SK-N-SH treated with all-trans-retinoic acid at 6 μM for 48 hours (cell line): ENCODE results near the gene CTNND2.
"Not testable (repeated sequence)": the region's sequence is repeated elsewhere in the genome, so short reads cannot be mapped to it uniquely, and the experiment has no call there.

Experiments
- ATAC-seq: fragments of 200-7000 bp; cut with Tn5 transposase; 3 replicates; pipeline ENCODE4 v1.9.1; 2020; ENCODE audit warnings: mild to moderate bottlenecking, moderate library complexity
- ARNTL ChIP-seq: fragments of 450-650 bp; formaldehyde crosslinking; IDR thresholded peaks from 2 replicates; pipeline ENCODE4 v1.5.0; 2020; ENCODE audit warnings: low read depth, mild to moderate bottlenecking, moderate library complexity, borderline replicate concordance
- BACH2 ChIP-seq: fragments of 250-450 bp; sonication (Bioruptor Pico); IDR thresholded peaks from 2 replicates; pipeline ENCODE4 v1.9.0; 2021; ENCODE audit warnings: mild to moderate bottlenecking, borderline replicate concordance
- CSDC2 ChIP-seq: fragments of 250-450 bp; sonication (Bioruptor Pico); IDR thresholded peaks from 2 replicates; pipeline ENCODE4 v1.5.0; 2020; ENCODE audit warnings: mild to moderate bottlenecking, moderate library complexity
- CSRNP3 ChIP-seq: fragments of 250-450 bp; sonication (Bioruptor Pico); IDR thresholded peaks from 2 replicates; pipeline ENCODE4 v1.5.1; 2021; ENCODE audit warnings: mild to moderate bottlenecking, moderate library complexity
- ESRRG ChIP-seq: fragments of 250-450 bp; sonication (Bioruptor Pico); IDR thresholded peaks from 2 replicates; pipeline ENCODE4 v1.6.1; 2021; ENCODE audit warnings: mild to moderate bottlenecking
- OSR1 ChIP-seq: fragments of 250-450 bp; sonication (Bioruptor Pico); IDR thresholded peaks from 2 replicates; pipeline ENCODE4 v1.8.0; 2022; ENCODE audit warnings: moderate library complexity, mild to moderate bottlenecking, inconsistent platforms
- PATZ1 ChIP-seq: fragments of 250-450 bp; sonication (Bioruptor Pico); IDR thresholded peaks from 2 replicates; pipeline ENCODE4 v1.8.0; 2020; ENCODE audit warnings: mild to moderate bottlenecking, moderate library complexity, borderline replicate concordance
- PPARA ChIP-seq: fragments of 250-450 bp; sonication (Bioruptor Pico); IDR thresholded peaks from 2 replicates; pipeline ENCODE4 v1.5.0; 2020; ENCODE audit warnings: mild to moderate bottlenecking, borderline replicate concordance
- RARB ChIP-seq: fragments of 250-450 bp; sonication (Bioruptor Pico); IDR thresholded peaks from 2 replicates; pipeline ENCODE4 v1.8.0; 2021; ENCODE audit warnings: mild to moderate bottlenecking, moderate library complexity
- SNAI2 ChIP-seq: fragments of 250-450 bp; sonication (Bioruptor Pico); IDR thresholded peaks from 2 replicates; pipeline ENCODE4 v1.5.0; 2020; ENCODE audit warnings: mild to moderate bottlenecking, moderate library complexity
- TCF4 ChIP-seq: fragments of 250-450 bp; sonication (Bioruptor Pico); IDR thresholded peaks from 2 replicates; pipeline ENCODE4 v1.8.0; 2021; ENCODE audit warnings: mild to moderate bottlenecking, moderate library complexity, borderline replicate concordance
- TOX ChIP-seq: fragments of 250-450 bp; sonication (Bioruptor Pico); IDR thresholded peaks from 2 replicates; pipeline ENCODE4 v1.8.0; 2021; ENCODE audit warnings: mild to moderate bottlenecking, moderate library complexity, borderline replicate concordance
- TSHZ2 ChIP-seq: fragments of 250-450 bp; sonication (Bioruptor Pico); IDR thresholded peaks from 2 replicates; pipeline ENCODE4 v1.5.0; 2020; ENCODE audit warnings: mild to moderate bottlenecking, moderate library complexity
- ZC3H10 ChIP-seq: fragments of 250-450 bp; sonication (Bioruptor Pico); IDR thresholded peaks from 2 replicates; pipeline ENCODE4 v1.5.1; 2021; ENCODE audit warnings: mild to moderate bottlenecking, moderate library complexity
- ZFP3 ChIP-seq: fragments of 250-450 bp; sonication (Bioruptor Pico); IDR thresholded peaks from 2 replicates; pipeline ENCODE4 v1.5.0; 2020; ENCODE audit warnings: mild to moderate bottlenecking, moderate library complexity
- ZNF565 ChIP-seq: fragments of 450-650 bp; formaldehyde crosslinking; conservative IDR thresholded peaks from 2 replicates; pipeline ENCODE4 v1.5.0; 2020; ENCODE audit warnings: low read depth, mild to moderate bottlenecking, moderate library complexity
- ZNF70 ChIP-seq: fragments of 450-650 bp; formaldehyde crosslinking; IDR thresholded peaks from 2 replicates; pipeline ENCODE4 v1.5.0; 2020; ENCODE audit warnings: mild to moderate bottlenecking, moderate library complexity
- ZNF8 ChIP-seq: fragments of 450-650 bp; formaldehyde crosslinking; IDR thresholded peaks from 2 replicates; pipeline ENCODE4 v1.5.0; 2020; ENCODE audit warnings: mild to moderate bottlenecking, moderate library complexity
- TF ChIP-seq, protein P1 (sequence below): fragments of 250-450 bp; sonication (Bioruptor Pico); IDR thresholded peaks from 2 replicates; pipeline ENCODE4 v1.5.1; 2020; ENCODE audit warnings: low read depth, mild to moderate bottlenecking, moderate library complexity
- TF ChIP-seq, protein P2 (sequence below): fragments of 250-450 bp; sonication (Bioruptor Pico); IDR thresholded peaks from 2 replicates; pipeline ENCODE4 v1.8.0; 2021; ENCODE audit warnings: low read depth, mild to moderate bottlenecking, moderate library complexity, borderline replicate concordance

The CTNND2 gene

DNA sequence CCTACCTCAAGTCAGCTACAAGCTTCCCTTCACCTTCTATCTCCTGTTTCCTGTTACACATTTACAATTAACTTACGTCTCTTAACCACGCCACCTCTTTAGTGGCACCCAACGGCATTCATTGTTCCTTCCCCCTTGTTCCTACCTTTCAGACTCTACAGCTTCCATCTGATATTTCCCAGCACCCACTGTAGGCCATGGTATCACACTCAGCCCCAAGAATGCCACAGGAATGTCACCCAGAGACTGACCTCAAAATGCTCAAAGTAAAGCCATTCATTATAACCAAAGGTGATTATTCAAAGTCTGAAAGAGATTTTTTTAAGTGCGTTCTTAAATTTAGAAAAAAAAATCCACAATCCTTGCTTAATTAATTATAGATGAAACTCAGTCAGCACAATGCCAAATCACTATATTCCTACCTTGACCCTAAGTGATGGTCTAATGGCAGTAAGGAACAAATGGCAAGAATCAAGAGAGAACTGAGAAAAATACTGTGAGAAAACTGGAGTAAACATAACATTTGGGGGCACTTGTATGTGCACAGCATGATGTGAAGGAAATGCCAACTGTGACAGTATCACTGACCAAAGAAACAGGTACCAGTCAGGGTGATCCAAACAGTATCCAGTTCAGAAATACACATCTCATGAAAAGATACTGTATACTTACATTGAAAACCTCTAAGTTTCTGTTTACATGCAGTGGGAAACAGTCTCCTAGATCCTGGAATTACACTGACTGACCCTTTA is 52.1 kb downstream of the CTNND2 start:
- ATAC-seq: no peak
- TF ChIP-seq BACH2 (CRISPR knock-in tag): no peak
- TF ChIP-seq ZNF8: no peak
- no peak for TF ChIP-seq RARB
- no peak for TF ChIP-seq ZNF70 (CRISPR knock-in tag)
- no peak for TF ChIP-seq OSR1 (CRISPR knock-in tag)
- no peak for TF ChIP-seq ZC3H10 (CRISPR knock-in tag)
- no peak for TF ChIP-seq SNAI2

GRCh38 chr5:11851416-11851815 is 52.8 kb downstream of the CTNND2 start:
- TF ChIP-seq PPARA (CRISPR knock-in tag): no peak
- no peak for TF ChIP-seq CSDC2 (CRISPR knock-in tag)
- TF ChIP-seq RARB: no peak
- TF ChIP-seq ESRRG: no peak
- no peak for TF ChIP-seq ZNF70 (CRISPR knock-in tag)
- no peak for TF ChIP-seq TOX
- no peak for TF ChIP-seq PATZ1
- no peak for TF ChIP-seq TSHZ2
- no peak for TF ChIP-seq TCF4 (CRISPR knock-in tag)
- TF ChIP-seq CSRNP3 (CRISPR knock-in tag): no peak
- TF ChIP-seq SNAI2: no peak
- no peak for TF ChIP-seq ARNTL (CRISPR knock-in tag)
- TF ChIP-seq, protein P1, sequence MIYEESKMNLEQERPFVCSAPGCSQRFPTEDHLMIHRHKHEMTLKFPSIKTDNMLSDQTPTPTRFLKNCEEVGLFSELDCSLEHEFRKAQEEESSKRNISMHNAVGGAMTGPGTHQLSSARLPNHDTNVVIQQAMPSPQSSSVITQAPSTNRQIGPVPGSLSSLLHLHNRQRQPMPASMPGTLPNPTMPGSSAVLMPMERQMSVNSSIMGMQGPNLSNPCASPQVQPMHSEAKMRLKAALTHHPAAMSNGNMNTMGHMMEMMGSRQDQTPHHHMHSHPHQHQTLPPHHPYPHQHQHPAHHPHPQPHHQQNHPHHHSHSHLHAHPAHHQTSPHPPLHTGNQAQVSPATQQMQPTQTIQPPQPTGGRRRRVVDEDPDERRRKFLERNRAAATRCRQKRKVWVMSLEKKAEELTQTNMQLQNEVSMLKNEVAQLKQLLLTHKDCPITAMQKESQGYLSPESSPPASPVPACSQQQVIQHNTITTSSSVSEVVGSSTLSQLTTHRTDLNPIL: no peak
- TF ChIP-seq, protein P2, sequence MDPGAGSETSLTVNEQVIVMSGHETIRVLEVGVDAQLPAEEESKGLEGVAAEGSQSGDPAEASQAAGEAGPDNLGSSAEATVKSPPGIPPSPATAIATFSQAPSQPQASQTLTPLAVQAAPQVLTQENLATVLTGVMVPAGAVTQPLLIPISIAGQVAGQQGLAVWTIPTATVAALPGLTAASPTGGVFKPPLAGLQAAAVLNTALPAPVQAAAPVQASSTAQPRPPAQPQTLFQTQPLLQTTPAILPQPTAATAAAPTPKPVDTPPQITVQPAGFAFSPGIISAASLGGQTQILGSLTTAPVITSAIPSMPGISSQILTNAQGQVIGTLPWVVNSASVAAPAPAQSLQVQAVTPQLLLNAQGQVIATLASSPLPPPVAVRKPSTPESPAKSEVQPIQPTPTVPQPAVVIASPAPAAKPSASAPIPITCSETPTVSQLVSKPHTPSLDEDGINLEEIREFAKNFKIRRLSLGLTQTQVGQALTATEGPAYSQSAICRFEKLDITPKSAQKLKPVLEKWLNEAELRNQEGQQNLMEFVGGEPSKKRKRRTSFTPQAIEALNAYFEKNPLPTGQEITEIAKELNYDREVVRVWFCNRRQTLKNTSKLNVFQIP: no peak
- TF ChIP-seq ZFP3: no peak
- TF ChIP-seq ZNF565: no peak
- no peak for ATAC-seq

DNA sequence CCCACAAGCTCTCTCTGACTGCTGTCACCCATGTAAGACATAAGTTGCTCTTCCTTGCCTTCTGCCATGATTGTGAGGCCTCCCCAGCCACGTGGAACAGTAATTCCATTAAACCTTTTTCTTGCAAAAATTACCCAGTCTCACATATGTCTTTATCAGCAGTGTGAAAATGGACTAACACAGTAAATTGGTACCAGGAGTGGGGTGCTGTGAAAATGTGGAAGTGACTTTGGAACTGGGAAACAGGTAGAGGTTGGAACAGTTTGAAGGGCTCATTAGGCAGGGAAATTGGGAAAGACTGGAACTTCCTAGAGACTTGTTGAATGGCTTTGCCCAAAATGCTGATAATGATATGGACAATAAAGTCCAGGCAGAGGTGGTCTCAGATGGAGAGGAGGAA is 75.7 kb downstream of the CTNND2 start:
- ATAC-seq: not testable (repeated sequence)

- TF ChIP-seq ZNF70 (CRISPR knock-in tag) (no peak), TSHZ2 (no peak), ARNTL (CRISPR knock-in tag) (no peak), ZNF565 (no peak), PPARA (CRISPR knock-in tag) (no peak), RARB (no peak), SNAI2 (no peak), CSRNP3 (CRISPR knock-in tag) (no peak)
- TF ChIP-seq, protein P2: no peak
- no peak for ATAC-seq
Observed at GRCh38 chr5:11822598-11822997, 81.6 kb downstream of the CTNND2 start.
